Retina (tissue), 1 donor: ENCODE results near the gene CCDC27.

Source experiments
- DNase-seq: peaks from one replicate; pipeline ENCODE4 v3.0.0-alpha.2; 2016

CCDC27 gene

GRCh38 chr1:3752400-3752945, at the start of gene CCDC27:
CCDC27 (plus strand) TSS chr1:3752450; CDS start chr1:3752482, 32 bp downstream.
- no peak for DNase-seq

- no peak for DNase-seq
Measured at GRCh38 chr1:3702528-3702927, 49.7 kb upstream of the CCDC27 start.

- DNase-seq, result peak; percentile 74
Measured at GRCh38 chr1:3702990-3703728, 49.1 kb upstream of the CCDC27 start.

- DNase-seq, result no peak
Measured at GRCh38 chr1:3703786-3704371, 48.4 kb upstream of the CCDC27 start.

- DNase-seq, result no peak
Measured at GRCh38 chr1:3705341-3705950, 46.8 kb upstream of the CCDC27 start.

GRCh38 chr1:3706651-3707297, 45.5 kb upstream of the CCDC27 start:
- DNase-seq, result no peak

- no peak for DNase-seq
Measured at GRCh38 chr1:3707298-3707938, 44.8 kb upstream of the CCDC27 start.

GRCh38 chr1:3707939-3708328, 44.3 kb upstream of the CCDC27 start:
- no peak for DNase-seq

GRCh38 chr1:3708791-3709190, 43.5 kb upstream of the CCDC27 start:
- no peak for DNase-seq

- DNase-seq, result no peak
Measured at GRCh38 chr1:3710251-3710650, 42.0 kb upstream of the CCDC27 start.

- DNase-seq, result no peak
Measured at GRCh38 chr1:3711381-3711779, 40.9 kb upstream of the CCDC27 start.

GRCh38 chr1:3711780-3712451, 40.3 kb upstream of the CCDC27 start:
- no peak for DNase-seq

GRCh38 chr1:3712573-3713535, 39.4 kb upstream of the CCDC27 start:
- no peak for DNase-seq

GRCh38 chr1:3713840-3714239, 38.4 kb upstream of the CCDC27 start:
- DNase-seq, result no peak

- DNase-seq, result no peak
Measured at GRCh38 chr1:3714284-3714741, 37.9 kb upstream of the CCDC27 start.

GRCh38 chr1:3714814-3715213, 37.4 kb upstream of the CCDC27 start:
- DNase-seq, result no peak

GRCh38 chr1:3716351-3716750, 35.9 kb upstream of the CCDC27 start:
- DNase-seq, result peak; percentile 12

GRCh38 chr1:3717041-3717714, 35.1 kb upstream of the CCDC27 start:
- DNase-seq, result no peak

GRCh38 chr1:3717715-3718601, 34.3 kb upstream of the CCDC27 start:
- DNase-seq, result peak; percentile 74
